ENCODE results near the gene LRRFIP1.
A peak's percentile ranks its signal among the peaks of the same experiment; 100 is the strongest.
"Not testable (repeated sequence)": the region's sequence is repeated elsewhere in the genome, so short reads cannot be mapped to it uniquely, and the experiment has no call there.

The LRRFIP1 gene

GRCh38 chr2:237682856-237683670, 55.7 kb downstream of the LRRFIP1 start:
- DNase-seq (ENCODE audit: low read depth in 2 of 2, low spot score in 1 of 2) = no peak

- no peak for DNase-seq (ENCODE audit: low read depth in 2 of 2, low spot score in 1 of 2)
Observed at GRCh38 chr2:237685408-237685807, 58.0 kb downstream of the LRRFIP1 start.

GRCh38 chr2:237686659-237687136, 59.3 kb downstream of the LRRFIP1 start:
- DNase-seq (ENCODE audit: low read depth in 2 of 2, low spot score in 1 of 2) = no peak

- no peak for DNase-seq (ENCODE audit: low read depth in 2 of 2, low spot score in 1 of 2)
Observed at GRCh38 chr2:237688081-237688480, 60.7 kb downstream of the LRRFIP1 start.

- DNase-seq (ENCODE audit: low read depth in 2 of 2, low spot score in 1 of 2) = not testable (repeated sequence)
Observed at GRCh38 chr2:237688541-237688940, 61.2 kb downstream of the LRRFIP1 start.

- no peak for DNase-seq (ENCODE audit: low read depth in 2 of 2, low spot score in 1 of 2)
Observed at GRCh38 chr2:237689336-237690131, 62.1 kb downstream of the LRRFIP1 start.

GRCh38 chr2:237691029-237691907, 63.9 kb downstream of the LRRFIP1 start:
- DNase-seq (ENCODE audit: low read depth in 2 of 2, low spot score in 1 of 2) = no peak

- DNase-seq (ENCODE audit: low read depth in 2 of 2, low spot score in 1 of 2) = peak; percentile 93 to 95
Observed at GRCh38 chr2:237691908-237692600, 64.7 kb downstream of the LRRFIP1 start.

GRCh38 chr2:237692601-237693290, 65.4 kb downstream of the LRRFIP1 start:
- no peak for DNase-seq (ENCODE audit: low read depth in 2 of 2, low spot score in 1 of 2)

GRCh38 chr2:237693291-237693994, 66.1 kb downstream of the LRRFIP1 start:
- DNase-seq (ENCODE audit: low read depth in 2 of 2, low spot score in 1 of 2) = no peak

- no peak for DNase-seq (ENCODE audit: low read depth in 2 of 2, low spot score in 1 of 2)
Observed at GRCh38 chr2:237694415-237695194, 67.2 kb downstream of the LRRFIP1 start.

- no peak for DNase-seq (ENCODE audit: low read depth in 2 of 2, low spot score in 1 of 2)
Observed at GRCh38 chr2:237695201-237695780, 67.9 kb downstream of the LRRFIP1 start.

- no peak for DNase-seq (ENCODE audit: low read depth in 2 of 2, low spot score in 1 of 2)
Observed at GRCh38 chr2:237696461-237696860, 69.1 kb downstream of the LRRFIP1 start.

- no peak for DNase-seq (ENCODE audit: low read depth in 2 of 2, low spot score in 1 of 2)
Observed at GRCh38 chr2:237697586-237698357, 70.4 kb downstream of the LRRFIP1 start.

GRCh38 chr2:237698358-237698694, 70.9 kb downstream of the LRRFIP1 start:
- no peak for DNase-seq (ENCODE audit: low read depth in 2 of 2, low spot score in 1 of 2)

- DNase-seq (ENCODE audit: low read depth in 2 of 2, low spot score in 1 of 2) = no peak
Observed at GRCh38 chr2:237699870-237700511, 72.6 kb downstream of the LRRFIP1 start.

- peak; percentile 43 to 61 for DNase-seq (ENCODE audit: low read depth in 2 of 2, low spot score in 1 of 2)
Observed at GRCh38 chr2:237700512-237701032, 73.2 kb downstream of the LRRFIP1 start.

Measured in stimulated activated CD8-positive, alpha-beta memory T cell treated with anti-CD3 and anti-CD28 coated beads, Interleukin-4, amount 100 ng/mL, for 1 hour (primary cell).